Common myeloid progenitor, CD34-positive (primary cell): ENCODE measurements around the gene LST1.
A peak's percentile ranks its signal among the peaks of the same experiment; 100 is the strongest.

ENCODE experiments used
- CTCF ChIA-PET: fragments of 350-600 bp; sonication (Branson Sonifier 250); formaldehyde crosslinking; loops from one replicate; lab custom pipeline; 2021; ENCODE audit warnings: antibody characterized with exemption; lab: Charles Lee
- POLR2A ChIA-PET: fragments of 350-600 bp; sonication (Branson Sonifier 250); formaldehyde crosslinking; loops from one replicate; lab custom pipeline; 2021; ENCODE audit warnings: antibody characterized with exemption; lab: Charles Lee
- DNase-seq, 3 donors: peaks; one replicate each; pipeline versions ENCODE4 v3.0.0 to v3.0.0-alpha.2; 2013
- H3K27ac ChIP-seq, 2 experiments: 1 replicate in 1 of 2; 2 replicates in 1 of 2; pipeline ENCODE4 v1.7.0; 2013; ENCODE audit warnings: inconsistent platforms in 2 of 2, low read length in 2 of 2, mild to moderate bottlenecking in 2 of 2, low read depth in 1 of 2, moderate library complexity in 1 of 2; ENCODE audit not compliant: severe bottlenecking in 2 of 2, insufficient read depth in 1 of 2, poor library complexity in 1 of 2
- H3K27me3 ChIP-seq, 5 experiments: replicated peaks in 2 of 5; 1 replicate in 3 of 5; 2 replicates in 2 of 5; pipeline versions ENCODE4 v1.6.1 to v1.7.0; 2013; ENCODE audit warnings: low read length in 4 of 5, mild to moderate bottlenecking in 2 of 5, moderate library complexity in 2 of 5, inconsistent platforms in 1 of 5; ENCODE audit not compliant: insufficient read depth in 5 of 5, control insufficient read depth in 4 of 5
- H3K36me3 ChIP-seq, 4 experiments: 1 replicate in 2 of 4; 2 replicates in 2 of 4; pipeline versions ENCODE4 v1.6.1 to v1.7.0; 2013; ENCODE audit warnings: low read length in 3 of 4, control low read depth in 1 of 4, mild to moderate bottlenecking in 1 of 4; ENCODE audit not compliant: control insufficient read depth in 4 of 4, insufficient read depth in 4 of 4
- H3K4me1 ChIP-seq, 4 experiments: 1 replicate in 3 of 4; 2 replicates in 1 of 4; pipeline versions ENCODE4 v1.6.1 to v1.7.1; 2013; ENCODE audit warnings: low read length in 3 of 4, mild to moderate bottlenecking in 3 of 4, control low read depth in 1 of 4, inconsistent platforms in 1 of 4, moderate library complexity in 1 of 4; ENCODE audit not compliant: control insufficient read depth in 4 of 4, insufficient read depth in 4 of 4; ENCODE audit errors: control extremely low read depth in 1 of 4
- H3K4me3 ChIP-seq, 7 experiments: 1 replicate in 4 of 7; 2 replicates in 3 of 7; pipeline versions ENCODE4 v1.5.1 to v1.7.0; 2013; ENCODE audit warnings: mild to moderate bottlenecking in 7 of 7, low read length in 6 of 7, moderate library complexity in 6 of 7, inconsistent platforms in 2 of 7, low read depth in 2 of 7, control low read depth in 1 of 7; ENCODE audit not compliant: insufficient read depth in 4 of 7, control insufficient read depth in 1 of 7; ENCODE audit errors: extremely low read depth in 1 of 7
- H3K9me3 ChIP-seq, 5 experiments: 1 replicate in 4 of 5; 2 replicates in 1 of 5; pipeline versions ENCODE4 v1.6.1 to v1.7.1; 2013; ENCODE audit warnings: low read length in 4 of 5, mild to moderate bottlenecking in 2 of 5, inconsistent platforms in 1 of 5, low read depth in 1 of 5, moderate library complexity in 1 of 5; ENCODE audit not compliant: control insufficient read depth in 4 of 5, insufficient read depth in 2 of 5; ENCODE audit errors: control extremely low read depth in 1 of 5
- WGBS: methylation state at CpG from one replicate; pipeline ENCODE4 v1.1.5; 2013; ENCODE audit not compliant: insufficient coverage; 5-methylcytosine and 5-hydroxymethylcytosine counted together

The LST1 gene

GRCh38 chr6:31576897-31577578 lies 9.0 kb upstream of the LST1 start:
- H3K27me3 ChIP-seq: no peaks in the 10 kb centered on the region
- H3K27ac ChIP-seq: no peak overlapping the region
- 89% methylated on average over 14 of the region's 19 CpGs for WGBS
- ChIA-PET CTCF (interaction anchor here (1.2 to 19.6 kb wide), 5 partner anchors 10 to 46 kb away, joined by 3 to 605 read pairs (median 139); partner anchors contain the start of genes ATP6V1G2, DDX39B, LST1 and LTA), POLR2A (interaction anchor here (1.0 kb wide), 1 partner anchor 10 kb away, joined by 4 read pairs; the partner anchor contains the start of gene LST1)
- H3K4me1 ChIP-seq: peaks cover 0 to 50% (median 41%) of the 10 kb centered on the region in 4 experiments
- no peak overlapping the region for H3K4me3 ChIP-seq
- DNase-seq: no peak
- no peaks in the 10 kb centered on the region for H3K9me3 ChIP-seq
- H3K36me3 ChIP-seq: no peaks in the 10 kb centered on the region

GRCh38 chr6:31577579-31577966 lies 8.5 kb upstream of the LST1 start:
- H3K27me3 ChIP-seq: no peaks in the 10 kb centered on the region
- no peak overlapping the region for H3K27ac ChIP-seq
- no peak for DNase-seq
- no peak overlapping the region for H3K4me3 ChIP-seq
- H3K36me3 ChIP-seq: no peaks in the 10 kb centered on the region
- POLR2A ChIA-PET: no interaction called here
- peaks cover under 1 to 50% (median 42%) of the 10 kb centered on the region in 4 experiments for H3K4me1 ChIP-seq
- WGBS: 90% methylated on average over 1 of the region's 3 CpGs
- CTCF ChIA-PET: interaction anchor here (1.2 to 19.6 kb wide), 5 partner anchors 9 to 46 kb away, joined by 3 to 605 read pairs (median 139); partner anchors contain the start of genes ATP6V1G2, DDX39B, LST1 and LTA
- no peaks in the 10 kb centered on the region for H3K9me3 ChIP-seq

GRCh38 chr6:31578184-31579118 lies 7.6 kb upstream of the LST1 start:
- DNase-seq: no peak
- Histone ChIP-seq H3K27ac (no peak overlapping the region), H3K4me1 (peaks cover 6 to 52% (median 48%) of the 10 kb centered on the region in 4 experiments), H3K9me3 (no peaks in the 10 kb centered on the region), H3K4me3 (no peak overlapping the region), H3K27me3 (no peaks in the 10 kb centered on the region), H3K36me3 (no peaks in the 10 kb centered on the region)
- POLR2A ChIA-PET: no interaction called here
- CTCF ChIA-PET: interaction anchor here (1.2 to 19.6 kb wide), 5 partner anchors 8 to 47 kb away, joined by 3 to 605 read pairs (median 139); partner anchors contain the start of genes ATP6V1G2, DDX39B, LST1 and LTA
- WGBS: 96% methylated on average over 9 of the region's 12 CpGs

- peaks cover 6 to 57% (median 54%) of the 10 kb centered on the region in 4 experiments for H3K4me1 ChIP-seq
- H3K36me3 ChIP-seq: no peaks in the 10 kb centered on the region
- no peak for DNase-seq
- H3K9me3 ChIP-seq: no peaks in the 10 kb centered on the region
- CTCF ChIA-PET: interaction anchor here (6.5 to 19.6 kb wide), 4 partner anchors 8 to 29 kb away, joined by 76 to 605 read pairs (median 348); partner anchors contain the start of genes ATP6V1G2, DDX39B, LST1 and LTA
- 93% methylated on average over 3 of the region's 3 CpGs for WGBS
- no peak overlapping the region for H3K27ac ChIP-seq
- H3K27me3 ChIP-seq: no peaks in the 10 kb centered on the region
- H3K4me3 ChIP-seq: no peak overlapping the region
- POLR2A ChIA-PET: no interaction called here
Measured at GRCh38 chr6:31579119-31579505, 7.0 kb upstream of the LST1 start.

- no peak overlapping the region for H3K27ac ChIP-seq
- peak overlapping the region in 6 of 7 experiments; percentile 85 to 96 (median 90) for H3K4me3 ChIP-seq
Measured at GRCh38 chr6:31579546-31580437, 6.3 kb upstream of the LST1 start.

GRCh38 chr6:31580438-31580740 lies 5.7 kb upstream of the LST1 start:
- Histone ChIP-seq H3K4me3 (peak overlapping the region; percentile 85 to 96 (median 91)), H3K27me3 (no peaks in the 10 kb centered on the region), H3K4me1 (peaks cover 10 to 64% (median 57%) of the 10 kb centered on the region in 4 experiments), H3K9me3 (no peaks in the 10 kb centered on the region), H3K27ac (no peak overlapping the region), H3K36me3 (no peaks in the 10 kb centered on the region)
- no peak for DNase-seq
- ChIA-PET POLR2A (interaction anchor here (0.8 to 2.4 kb wide), 6 partner anchors 18 to 33 kb away, joined by 3 to 8 read pairs (median 4); partner anchors contain the start of gene NFKBIL1), CTCF (interaction anchor here (0.8 to 19.6 kb wide), 8 partner anchors 9 to 80 kb away, joined by 3 to 605 read pairs (median 4); partner anchors contain the start of genes AIF1, ATP6V1G2, C6orf47 and DDX39B)
- 43% methylated on average over 10 of the region's 11 CpGs for WGBS

More at GRCh38 chr6:31579546-31580437, 6.3 kb upstream of the LST1 start:
- no peaks in the 10 kb centered on the region for H3K27me3 ChIP-seq
- ChIA-PET CTCF (interaction anchor here (0.8 to 19.6 kb wide), 8 partner anchors 10 to 81 kb away, joined by 3 to 605 read pairs (median 4); partner anchors contain the start of genes AIF1, ATP6V1G2, C6orf47 and DDX39B), POLR2A (interaction anchor here (1.4 to 2.4 kb wide), 2 partner anchors 19 to 29 kb away, joined by 8 read pairs; no protein-coding TSS in a partner anchor)
- no peak for DNase-seq
- peaks cover 8 to 64% (median 56%) of the 10 kb centered on the region in 4 experiments for H3K4me1 ChIP-seq
- H3K9me3 ChIP-seq: no peaks in the 10 kb centered on the region
- H3K36me3 ChIP-seq: no peaks in the 10 kb centered on the region
- 97% methylated on average over 3 of the region's 8 CpGs for WGBS
